NT2/D1 (cell line): ENCODE results near the gene KAT6B.

Experiments
- SUZ12 ChIP-seq: IDR thresholded peaks from 2 replicates; pipeline ENCODE4 v1.6.1; 2011; ENCODE audit not compliant: insufficient read length, insufficient read depth; ENCODE audit errors: extremely low read depth
- YY1 ChIP-seq: IDR thresholded peaks from 2 replicates; pipeline ENCODE4 v1.6.1; 2011; ENCODE audit not compliant: insufficient read length, insufficient read depth
- ZNF274 ChIP-seq: IDR thresholded peaks from 2 replicates; pipeline ENCODE4 v1.6.1; 2011; ENCODE audit warnings: mild to moderate bottlenecking, low read depth, low read length

GRCh38 chr10:74930965-74931364, 104.6 kb downstream of the KAT6B start:
- TF ChIP-seq SUZ12 (no peak), ZNF274 (no peak), YY1 (no peak)
